NCI-H2029 treated with DMSO at 0.1 percent for 48 hours (cell line): ENCODE measurements around the gene KAZN.
"Not testable (repeated sequence)": the region's sequence is repeated elsewhere in the genome, so short reads cannot be mapped to it uniquely, and the experiment has no call there.

Experiments used
- DNase-seq: peaks from one replicate; lab custom pipeline; 2025; lab: John Stamatoyannopoulos, UW

The KAZN gene

GRCh38 chr1:15039017-15039648 lies 440.6 kb downstream of the KAZN start:
- no peak for DNase-seq

GRCh38 chr1:15039901-15040300 lies 441.4 kb downstream of the KAZN start:
- no peak for DNase-seq

- DNase-seq: not testable (repeated sequence)
Observed at GRCh38 chr1:15040685-15041084, 442.2 kb downstream of the KAZN start.

GRCh38 chr1:15042866-15043265 lies 444.4 kb downstream of the KAZN start:
- no peak for DNase-seq

GRCh38 chr1:15043934-15044333 lies 445.4 kb downstream of the KAZN start:
- DNase-seq: no peak

- DNase-seq: no peak
Observed at GRCh38 chr1:15045123-15045522, 446.6 kb downstream of the KAZN start.

- no peak for DNase-seq
Observed at GRCh38 chr1:15046487-15047165, 448.1 kb downstream of the KAZN start.

- no peak for DNase-seq
Observed at GRCh38 chr1:15047237-15047636, 448.8 kb downstream of the KAZN start.

- no peak for DNase-seq
Observed at GRCh38 chr1:15048437-15048980, 450.0 kb downstream of the KAZN start.

GRCh38 chr1:15049067-15049466 lies 450.6 kb downstream of the KAZN start:
- DNase-seq: no peak

- DNase-seq: no peak
Observed at GRCh38 chr1:15051882-15052528, 453.5 kb downstream of the KAZN start.

- DNase-seq: no peak
Observed at GRCh38 chr1:15053153-15053552, 454.7 kb downstream of the KAZN start.

GRCh38 chr1:15055736-15056415 lies 457.4 kb downstream of the KAZN start:
- DNase-seq: no peak

- DNase-seq: no peak
Observed at GRCh38 chr1:15056515-15057285, 458.2 kb downstream of the KAZN start.

- no peak for DNase-seq
Observed at GRCh38 chr1:15057834-15058233, 459.3 kb downstream of the KAZN start.

GRCh38 chr1:15058261-15058660 lies 459.8 kb downstream of the KAZN start:
- no peak for DNase-seq

GRCh38 chr1:15060104-15060503 lies 461.6 kb downstream of the KAZN start:
- DNase-seq: no peak

- no peak for DNase-seq
Observed at GRCh38 chr1:15062479-15063099, 464.1 kb downstream of the KAZN start.

GRCh38 chr1:15063346-15063745 lies 464.9 kb downstream of the KAZN start:
- DNase-seq: no peak

- DNase-seq: no peak
Observed at GRCh38 chr1:15063783-15064182, 465.3 kb downstream of the KAZN start.

GRCh38 chr1:15064217-15064929 lies 465.9 kb downstream of the KAZN start:
- DNase-seq: no peak
